ENCODE results near the gene PHB1. TPM values are rescaled to one million over a fixed set of nuclear protein-coding genes. Genes with fewer than 3 reads are reported as not detected.

The PHB1 gene
- polyA plus RNA-seq: 286 to 500 TPM (median 395 TPM) in 3 replicates
- 64.7 TPM for polyA plus RNA-seq (2011; ENCODE audit: low read depth)
- polyA plus RNA-seq (2011; cell fraction: cytosol; rRNA removed): 292 and 405 TPM in 2 replicates
- 226 and 261 TPM in 2 replicates for polyA plus RNA-seq (2011; cell fraction: nucleus; rRNA removed)
- polyA plus RNA-seq (2012; ENCODE audit: low replicate concordance): 214 and 335 TPM in 2 replicates
- 298 to 579 TPM (median 485 TPM) in 3 replicates for polyA minus RNA-seq
- 149 TPM for polyA minus RNA-seq (2011; cell fraction: cytosol; rRNA and poly(A)+ RNA removed)
- 51.4 and 112 TPM in 2 replicates for polyA minus RNA-seq (2011; cell fraction: nucleus; rRNA and poly(A)+ RNA removed)

DNA sequence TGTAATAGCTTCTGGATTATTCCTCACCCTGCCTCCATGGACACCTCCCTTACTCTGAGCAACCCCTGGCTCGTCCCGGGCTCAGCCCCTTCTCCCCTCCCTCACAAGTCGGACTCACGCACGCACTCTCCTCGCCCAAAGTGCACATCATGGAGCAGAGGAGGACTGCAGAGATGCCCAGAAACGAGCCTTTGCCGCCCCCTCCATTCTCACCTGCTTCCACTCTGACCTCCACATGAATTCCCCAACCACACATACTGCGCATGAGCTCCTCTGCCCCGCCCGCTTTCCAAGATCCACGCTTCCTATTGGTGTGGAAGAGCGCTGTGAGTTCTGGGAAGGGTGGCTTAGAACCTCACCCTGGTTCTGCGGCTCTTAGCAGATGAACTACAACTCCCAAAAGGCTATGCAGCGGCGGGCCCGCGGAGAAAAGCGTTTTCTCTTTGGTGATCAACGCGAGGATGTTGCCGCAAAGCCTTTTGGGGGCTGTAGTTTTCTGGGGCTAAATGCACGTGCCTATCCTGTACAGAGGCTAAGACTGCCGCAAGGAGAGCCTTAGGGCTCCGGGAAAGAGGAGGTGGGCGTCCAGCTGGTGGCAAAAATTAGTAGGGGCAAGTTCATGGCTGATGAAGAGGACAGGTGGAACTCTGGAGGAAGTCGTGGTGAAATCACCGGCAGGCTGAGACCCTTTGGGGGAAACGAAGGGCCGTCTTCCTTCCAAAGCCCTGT lies at the start of gene PHB1:
TSS of gene PHB1 (minus strand) at position 261 of the 729 bp plus-strand sequence. CDS start 1,618 bp downstream, outside the sequence.
- no peaks in the 10 kb centered on the region for H4K20me1 ChIP-seq (ENCODE audit: control insufficient read depth, extremely low read depth, insufficient read depth, low read length)
- H3K4me3 ChIP-seq (ENCODE audit: control insufficient read depth in 2 of 3, extremely low read depth in 1 of 3, insufficient read depth in 2 of 3, low read depth in 1 of 3, low read length in 3 of 3): peak within 1 kb of the TSS; percentile 89 to 99 (median 96)
- peak within 1 kb of the TSS; percentile 95 for H3K9ac ChIP-seq (ENCODE audit: control insufficient read depth, extremely low read depth, insufficient read depth, low read length)
- H3K27me3 ChIP-seq (ENCODE audit: control insufficient read depth, extremely low read depth, insufficient read depth, low read length): no peaks in the 10 kb centered on the region
- no peaks in the 10 kb centered on the region for H3K9me3 ChIP-seq (ENCODE audit: control insufficient read depth, low read depth, low read length)
- H3K27ac ChIP-seq (ENCODE audit: control insufficient read depth, insufficient read depth, low read length): peak within 1 kb of the TSS; percentile 80
- peak; percentile 89 for DNase-seq (ENCODE audit: low read depth, low spot score)
- H3K36me3 ChIP-seq (ENCODE audit: control insufficient read depth in 2 of 2, extremely low read depth in 1 of 2, insufficient read depth in 2 of 2, low read length in 2 of 2): peaks cover 16 to 25% of the 10 kb centered on the region in 2 experiments
- peak within 1 kb of the TSS; percentile 99 for H3K4me2 ChIP-seq (ENCODE audit: control insufficient read depth, extremely low read depth, insufficient read depth, low read depth, low read length)
- peak; percentile 93 for FAIRE-seq
- peaks cover 28% of the 10 kb centered on the region for H3K79me2 ChIP-seq (ENCODE audit: control insufficient read depth, insufficient read depth, low read length)
- dilution Hi-C loops (cut with MboI; ENCODE audit: extremely low pct_ligation_motif_present, low sequenced_read_pairs): no loop called here
- H3K4me1 ChIP-seq (ENCODE audit: control insufficient read depth, extremely low read depth, insufficient read depth, low read length): peaks cover 10% of the 10 kb centered on the region
- peak within 1 kb of the TSS; percentile 97 for H2AFZ ChIP-seq (ENCODE audit: control insufficient read depth, low read length)
- no peak for TF ChIP-seq EZH2 (IDR thresholded peaks at IDR 0.05; ENCODE audit: low read length)
- no peak for TF ChIP-seq CTCF (optimal IDR thresholded peaks at IDR 0.05 in 1 of 3, IDR thresholded peaks at IDR 0.05 in 1 of 3, conservative IDR thresholded peaks at IDR 0.05 in 1 of 3; ENCODE audit: extremely low read depth in 1 of 3, insufficient read depth in 2 of 3, low read length in 3 of 3)
- H3K9me1 ChIP-seq (ENCODE audit: control insufficient read depth, extremely low read depth, insufficient read depth, low read length): no peaks in the 10 kb centered on the region

- FAIRE-seq (no peak), DNase-seq (ENCODE audit: low read depth, low spot score) (no peak)
- TF ChIP-seq EZH2 (IDR thresholded peaks at IDR 0.05; ENCODE audit: low read length) (no peak), CTCF (optimal IDR thresholded peaks at IDR 0.05 in 1 of 3, IDR thresholded peaks at IDR 0.05 in 1 of 3, conservative IDR thresholded peaks at IDR 0.05 in 1 of 3; ENCODE audit: extremely low read depth in 1 of 3, insufficient read depth in 2 of 3, low read length in 3 of 3) (no peak)
- H3K4me2 ChIP-seq (ENCODE audit: control insufficient read depth, extremely low read depth, insufficient read depth, low read depth, low read length): no peak overlapping the region
- dilution Hi-C loops (cut with MboI; ENCODE audit: extremely low pct_ligation_motif_present, low sequenced_read_pairs): no loop called here
- H3K9me1 ChIP-seq (ENCODE audit: control insufficient read depth, extremely low read depth, insufficient read depth, low read length): no peaks in the 10 kb centered on the region
- no peaks in the 10 kb centered on the region for H4K20me1 ChIP-seq (ENCODE audit: control insufficient read depth, extremely low read depth, insufficient read depth, low read length)
- H3K36me3 ChIP-seq (ENCODE audit: control insufficient read depth in 2 of 2, extremely low read depth in 1 of 2, insufficient read depth in 2 of 2, low read length in 2 of 2): no peaks in the 10 kb centered on the region
- H3K9ac ChIP-seq (ENCODE audit: control insufficient read depth, extremely low read depth, insufficient read depth, low read length): no peak overlapping the region
- H3K4me3 ChIP-seq (ENCODE audit: control insufficient read depth in 2 of 3, extremely low read depth in 1 of 3, insufficient read depth in 2 of 3, low read depth in 1 of 3, low read length in 3 of 3): no peak overlapping the region
- peaks cover 51% of the 10 kb centered on the region for H3K27me3 ChIP-seq (ENCODE audit: control insufficient read depth, extremely low read depth, insufficient read depth, low read length)
- H3K4me1 ChIP-seq (ENCODE audit: control insufficient read depth, extremely low read depth, insufficient read depth, low read length): no peaks in the 10 kb centered on the region
- peaks cover 2% of the 10 kb centered on the region for H3K9me3 ChIP-seq (ENCODE audit: control insufficient read depth, low read depth, low read length)
- H3K79me2 ChIP-seq (ENCODE audit: control insufficient read depth, insufficient read depth, low read length): no peaks in the 10 kb centered on the region
- H3K27ac ChIP-seq (ENCODE audit: control insufficient read depth, insufficient read depth, low read length): no peak overlapping the region
- H2AFZ ChIP-seq (ENCODE audit: control insufficient read depth, low read length): no peak overlapping the region
Measured at GRCh38 chr17:49464049-49464448, 49.4 kb upstream of the PHB1 start.

Measured in keratinocyte (primary cell).